ENCODE results near the gene STN1. TPM values are rescaled to one million over a fixed set of nuclear protein-coding genes. Genes with fewer than 3 reads are reported as not detected.

STN1 gene
- total and polyA plus RNA-seq, 2 of the 8 experiments (the other 6 are each of a cell fraction or from before 2014, with no cell fraction given) = 10.1 to 12.4 TPM

DNA sequence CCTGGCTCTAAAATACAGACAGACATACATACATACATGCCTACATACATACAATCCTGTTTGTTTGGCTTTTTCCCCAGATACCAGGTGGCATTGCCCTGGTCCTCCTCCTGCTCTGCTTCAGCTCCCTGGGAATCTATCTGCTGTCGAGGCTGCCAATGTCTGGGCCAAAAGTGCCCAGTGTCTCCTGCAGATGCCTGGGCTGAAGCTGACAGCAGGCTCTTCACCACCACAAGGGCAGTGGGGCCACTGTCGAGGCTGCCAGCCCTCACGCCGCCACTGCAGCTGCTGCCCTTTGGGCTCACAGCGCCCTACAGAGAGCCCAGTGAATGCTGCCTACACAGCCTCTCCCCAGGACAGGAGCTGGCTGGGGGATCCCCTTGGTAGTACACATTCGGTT lies 18.0 kb upstream of the STN1 start:
- H2AFZ ChIP-seq (ENCODE audit: low read length) = no peak overlapping the region
- H4K5ac ChIP-seq (ENCODE audit: insufficient read length, low read depth, low read length) = no peak overlapping the region
- H3K4ac ChIP-seq (replicated peaks; ENCODE audit: insufficient read length, low read depth, low read length) = no peak overlapping the region
- H3K23me2 ChIP-seq (ENCODE audit: low read depth, low read length) = no peaks in the 10 kb centered on the region
- no peaks in the 10 kb centered on the region; a peak in 1 of 7 replicates for H3K4me1 ChIP-seq (replicated peaks in 1 of 4; ENCODE audit: control insufficient read depth in 3 of 4, insufficient read depth in 4 of 4, low read length in 3 of 4)
- no peak overlapping the region for H3K56ac ChIP-seq (replicated peaks; ENCODE audit: insufficient read length, low read depth, low read length)
- no peak overlapping the region for H3K27ac ChIP-seq (ENCODE audit: low read depth, low read length)
- WGBS, 2 experiments (ENCODE audit: extremely low coverage in 1 of 2, insufficient coverage in 1 of 2, insufficient read length in 1 of 2, insufficient replicate concordance in 2 of 2, low coverage in 1 of 2, low lambda C conversion rate in 2 of 2, missing lambda C conversion rate in 1 of 2) = 86% methylated on average over 6 of the region's 6 CpGs; no CpG with 5 or more reads in 1 of the 2 experiments
- no peak for DNase-seq (ENCODE audit: low read depth in 1 of 2, low spot score in 2 of 2)
- H3K4me3 ChIP-seq (ENCODE audit: extremely low read depth in 1 of 4, insufficient read depth in 2 of 4, low read depth in 3 of 4, low read length in 4 of 4) = no peak overlapping the region
- H2BK120ac ChIP-seq (replicated peaks; ENCODE audit: low read depth, low read length) = no peak overlapping the region
- no peak overlapping the region for H3K18ac ChIP-seq (ENCODE audit: extremely low read depth, low read length)
- no peaks in the 10 kb centered on the region for H3K9me3 ChIP-seq (ENCODE audit: insufficient read depth in 2 of 2, low read depth in 1 of 2, low read length in 1 of 2)
- H3K9ac ChIP-seq (replicated peaks in 1 of 4; ENCODE audit: extremely low read depth in 1 of 4, low read depth in 3 of 4, low read length in 3 of 4) = no peak overlapping the region
- H3K23ac ChIP-seq (ENCODE audit: insufficient read length) = no peak overlapping the region
- H3K79me1 ChIP-seq (ENCODE audit: low read depth, low read length) = no peaks in the 10 kb centered on the region
- no peak for FAIRE-seq
- H3K79me2 ChIP-seq (ENCODE audit: control insufficient read depth in 1 of 2, insufficient read depth in 2 of 2, low read length in 2 of 2) = no peaks in the 10 kb centered on the region
- no peak overlapping the region; the same call in 1 of the 2 replicates for H2AK5ac ChIP-seq (ENCODE audit: low read depth, low read length)
- no peak overlapping the region for H4K8ac ChIP-seq (ENCODE audit: extremely low read depth, insufficient read depth, low read length)
- no peak overlapping the region for H4K91ac ChIP-seq (replicated peaks; ENCODE audit: insufficient read length, low read length)
- H3K4me2 ChIP-seq (ENCODE audit: insufficient read depth in 1 of 2, low read depth in 2 of 2, low read length in 2 of 2) = no peak overlapping the region
- no peak overlapping the region for H2BK12ac ChIP-seq (ENCODE audit: low read depth, low read length)
- no peaks in the 10 kb centered on the region for H4K20me1 ChIP-seq (replicated peaks in 1 of 2; ENCODE audit: control insufficient read depth in 1 of 2, insufficient read depth in 2 of 2, low read length in 2 of 2)
- POLR2A ChIA-PET (ENCODE audit: partially characterized antibody) = no interaction called here
- H3K14ac ChIP-seq (ENCODE audit: insufficient read length) = no peak overlapping the region
- no peaks in the 10 kb centered on the region for H3K36me3 ChIP-seq (ENCODE audit: control insufficient read depth in 2 of 4, insufficient read depth in 4 of 4, low read length in 3 of 4)
- no peaks in the 10 kb centered on the region for H3K27me3 ChIP-seq (replicated peaks in 1 of 4; ENCODE audit: control insufficient read depth in 3 of 4, extremely low read depth in 1 of 4, insufficient read depth in 3 of 4, low read length in 3 of 4)
- H2BK15ac ChIP-seq (ENCODE audit: low read length) = no peak overlapping the region
- CTCF ChIA-PET (ENCODE audit: partially characterized antibody) = interaction anchor here (0.7 to 1.6 kb wide), 4 partner anchors 35 to 359 kb away, joined by 3 to 5 read pairs (median 4); no protein-coding TSS in a partner anchor
- H2BK20ac ChIP-seq (ENCODE audit: low read length) = no peak overlapping the region
- H2BK5ac ChIP-seq (ENCODE audit: low read depth, low read length) = no peak overlapping the region
- TF ChIP-seq RXRA (IDR thresholded peaks at IDR 0.05; ENCODE audit: insufficient read depth, low read depth, low read length) (no peak), NANOG (IDR thresholded peaks at IDR 0.05; ENCODE audit: insufficient read depth, low read depth, low read length, poor library complexity, severe bottlenecking) (no peak), CTBP2 (IDR thresholded peaks at IDR 0.05; ENCODE audit: borderline replicate concordance, insufficient read depth, insufficient read length, low read length) (no peak), TCF12 (IDR thresholded peaks at IDR 0.05; ENCODE audit: low read depth, low read length) (no peak), CHD1 (IDR thresholded peaks at IDR 0.05; ENCODE audit: low read depth, low read length) (no peak), SP4 (IDR thresholded peaks at IDR 0.05; ENCODE audit: low read length) (no peak), TEAD4 (IDR thresholded peaks at IDR 0.05; ENCODE audit: low read depth, low read length) (no peak), EGR1 (IDR thresholded peaks at IDR 0.05; ENCODE audit: borderline replicate concordance, low read depth, low read length) (no peak), CBX5 (IDR thresholded peaks at IDR 0.05; ENCODE audit: low read depth, low read length) (no peak), POLR2A (IDR thresholded peaks at IDR 0.05; ENCODE audit: control extremely low read depth in 1 of 2, low read depth in 2 of 2, low read length in 2 of 2) (no peak), KDM1A (IDR thresholded peaks at IDR 0.05; ENCODE audit: borderline replicate concordance, low read length) (no peak), TAF1 (IDR thresholded peaks at IDR 0.05; ENCODE audit: low read depth, low read length) (no peak), CBX8 (IDR thresholded peaks at IDR 0.05; ENCODE audit: borderline replicate concordance, low read depth, low read length) (no peak), KDM5A (IDR thresholded peaks at IDR 0.05; ENCODE audit: low read length) (no peak), NRF1 (IDR thresholded peaks at IDR 0.05; ENCODE audit: low read depth, low read length) (no peak), SAP30 (IDR thresholded peaks at IDR 0.05; ENCODE audit: insufficient read depth, insufficient replicate concordance, low read length) (no peak)

Data from H1 (cell line).